GM21786 (cell line): Measurements from ENCODE around the gene PRRT2.

ENCODE experiments used
- ATAC-seq: cut with Tn5 transposase; IDR thresholded peaks from one replicate; pipeline ENCODE4 v1.9.1; 2021; ENCODE audit not compliant: unreplicated experiment

Gene PRRT2

GRCh38 chr16:29858974-29859373, 47.0 kb downstream of the PRRT2 start:
- ATAC-seq: no peak

- ATAC-seq: no peak
Measured at GRCh38 chr16:29860218-29860617, 48.2 kb downstream of the PRRT2 start.

- no peak for ATAC-seq
Measured at GRCh38 chr16:29862383-29862883, 50.4 kb downstream of the PRRT2 start.

DNA sequence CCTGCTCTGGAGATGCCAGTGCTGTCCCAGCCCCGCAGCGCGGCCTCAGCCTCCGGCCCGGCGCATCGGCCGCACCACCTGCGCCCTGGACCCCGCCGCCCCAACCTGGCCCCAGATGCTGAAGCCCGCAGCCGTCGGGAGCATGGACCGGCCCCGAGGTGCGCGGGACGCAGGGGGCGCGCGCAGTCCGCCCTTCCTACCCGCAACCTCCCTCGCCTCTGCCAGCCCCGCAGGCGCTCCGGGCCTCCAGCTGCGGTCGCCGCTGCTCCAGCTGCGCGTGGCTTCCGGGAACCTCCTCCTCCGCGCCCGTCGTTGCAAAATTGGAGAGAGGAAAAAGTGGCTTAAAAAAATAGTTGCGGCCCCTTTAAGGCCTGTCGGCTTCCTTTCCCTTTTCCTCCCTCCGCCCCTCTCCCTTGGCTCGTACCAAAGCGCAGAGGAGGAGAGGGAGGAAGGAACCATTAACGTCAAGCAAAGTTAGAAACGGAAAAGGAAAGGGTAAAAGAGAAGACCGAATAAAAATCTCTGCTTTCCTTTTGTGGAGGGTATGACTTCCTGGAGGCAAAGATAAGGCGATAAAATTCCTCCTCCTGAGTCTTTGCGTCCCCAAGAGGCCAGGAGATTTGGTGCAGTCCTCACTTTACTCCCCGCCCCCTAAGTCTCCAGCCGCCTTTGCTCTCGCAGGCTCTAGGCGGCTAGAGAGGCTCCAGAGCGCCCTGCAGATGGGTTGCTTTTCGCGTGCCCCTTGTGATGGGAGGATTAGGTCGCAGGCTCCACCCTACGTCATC, 51.1 kb downstream of the PRRT2 start, which contains the start of gene CDIPT:
CDIPT (minus strand) TSS at position 343 of the 785 bp plus-strand sequence. CDS start 369 bp downstream, outside the sequence.
- peak; percentile 90 for ATAC-seq

GRCh38 chr16:29863669-29863984, 51.6 kb downstream of the PRRT2 start:
- ATAC-seq: no peak

- ATAC-seq: no peak
Measured at GRCh38 chr16:29864205-29864604, 52.2 kb downstream of the PRRT2 start.
